ENCODE measurements around the gene SSNA1.

GRCh38 chr9:137156567-137157375, 31.7 kb upstream of the SSNA1 start:
- no peak for TF ChIP-seq CTCF (IDR thresholded peaks at IDR 0.05)
- TF ChIP-seq POLR2A (IDR thresholded peaks at IDR 0.05) = no peak
